Body of pancreas (tissue), 4 donors: Measurements from ENCODE around the gene DCHS2. TPM values are rescaled to one million over a fixed set of nuclear protein-coding genes. Genes with fewer than 3 reads are reported as not detected.

Experiments used
- ATAC-seq: fragments of 150-250 bp; one replicate; pipeline ENCODE4 v1.9.1; 2016
- DNase-seq, 4 donors: peaks; one replicate each; pipeline ENCODE4 v3.0.0-alpha.2; 2019
- H3K27ac ChIP-seq, 4 donors: fragments of 200-600 bp; sonication (generic); 1 replicate in 3 of 4; 2 replicates in 1 of 4; pipeline versions ENCODE4 v1.5.1 to v1.6.1; 2016 to 2019; ENCODE audit warnings: mild to moderate bottlenecking in 1 of 4, mixed read lengths in 1 of 4, moderate library complexity in 1 of 4
- H3K27me3 ChIP-seq, 2 donors: fragments of 200-600 bp; sonication (generic); one replicate each; pipeline ENCODE4 v1.6.0; 2016; ENCODE audit warnings: mild to moderate bottlenecking in 1 of 2
- H3K36me3 ChIP-seq, 2 donors: fragments of 200-600 bp; sonication (generic); replicated peaks in 1 of 2; 2 replicates each; pipeline ENCODE4 v1.5.1; 2016; ENCODE audit warnings: low read depth in 2 of 2; ENCODE audit not compliant: insufficient read depth in 1 of 2
- H3K4me1 ChIP-seq: fragments of 200-600 bp; sonication (generic); one replicate; pipeline ENCODE4 v1.6.0; 2016
- H3K4me3 ChIP-seq, 2 donors: fragments of 200-600 bp; sonication (generic); 1 replicate in 1 of 2; 2 replicates in 1 of 2; pipeline ENCODE4 v1.5.1; 2016 to 2019
- H3K9me3 ChIP-seq, 3 donors: fragments of 200-600 bp; sonication (generic); 1 replicate in 2 of 3; 2 replicates in 1 of 3; pipeline ENCODE4 v1.5.1; 2016
- POLR2A ChIP-seq, 3 donors: fragments of 450-650 bp; IDR thresholded peaks; one replicate each; pipeline ENCODE4 v1.6.1; 2016; ENCODE audit warnings: antibody characterized with exemption in 3 of 3, mild to moderate bottlenecking in 2 of 3
- WGBS, 2 donors: methylation state at CpG; one replicate each; pipeline ENCODE4 v1.1.5; 2017; 5-methylcytosine and 5-hydroxymethylcytosine counted together
- intact Hi-C: fragments of 100-400 bp; cut with DNase I; formaldehyde crosslinking; loops from one replicate; pipeline ENCODE4 v1.15.1; 2023
- total RNA-seq, 2 donors: library from RNA; depleted of rRNA; stranded (reverse); fragments of >200 nt; gene quantifications; one replicate each; pipeline ENCODE4 v1.1.0, GENCODE V29; 2016
- TF ChIP-seq, protein P1 (sequence below), 7 experiments: fragments of 450-650 bp in 4 of 7; fragments of 200-600 bp in 3 of 7; sonication (generic) in 3 of 7; IDR thresholded peaks; one replicate each; pipeline ENCODE4 v1.5.1; 2016 to 2019; ENCODE audit warnings: antibody characterized with exemption in 7 of 7

DCHS2 gene
- under 1 TPM; 0.33 to 0.78 TPM for total RNA-seq

DNA sequence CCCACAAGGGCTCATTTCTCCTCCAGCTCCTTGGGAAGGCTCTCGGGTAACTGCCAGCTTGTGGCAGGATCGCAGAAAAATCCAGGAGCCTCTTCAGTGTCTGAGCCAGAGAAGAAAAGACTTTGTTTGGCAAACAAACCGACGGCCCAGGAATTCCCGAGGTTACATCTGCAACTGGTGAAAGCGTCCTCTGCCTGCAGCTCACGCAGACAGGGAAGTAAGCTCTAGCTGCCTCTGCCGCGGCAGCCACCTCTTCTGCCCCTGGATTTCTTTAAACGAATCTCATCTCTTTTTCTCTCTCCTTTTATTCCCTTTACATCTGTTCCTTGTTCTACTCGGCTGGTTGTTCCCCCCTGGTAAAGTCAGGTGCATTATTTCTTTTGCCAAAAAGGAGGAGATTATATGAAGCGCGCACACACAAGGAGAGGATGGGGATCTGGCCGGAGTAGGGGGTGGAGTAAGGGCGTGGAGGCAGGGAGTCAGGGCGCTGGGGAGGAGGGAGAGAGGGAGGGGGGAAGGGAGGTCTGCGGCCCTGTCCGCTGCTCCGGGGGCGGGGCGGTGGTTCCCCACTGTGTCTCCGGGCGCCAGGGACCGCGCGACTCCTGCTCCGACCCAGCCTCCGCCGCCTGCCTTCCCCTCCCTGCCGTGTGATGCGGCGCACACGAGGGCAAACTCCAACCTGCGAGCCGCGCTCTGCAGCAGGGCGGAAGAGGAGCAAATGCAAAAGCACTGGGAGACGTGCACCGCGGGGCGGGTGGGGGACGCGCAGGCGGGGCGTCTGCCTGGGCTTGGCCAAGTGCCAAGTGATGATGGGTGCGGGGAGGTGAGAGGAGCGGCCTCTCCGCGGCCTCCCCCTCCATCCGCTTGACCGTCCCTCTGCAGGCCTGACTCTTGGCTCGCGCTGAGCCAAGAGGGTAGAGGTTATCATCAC is at the start of gene DCHS2:
DCHS2 (minus strand) TSS at position 459 of the 931 bp plus-strand sequence; CDS start at position 15, 444 bp downstream.
- 1% methylated on average over 15 to 50 of the region's 53 CpGs for WGBS, 2 donors
- intact Hi-C loops: no loop called here
- H3K4me3 ChIP-seq: no peak within 1 kb of the TSS
- H3K4me1 ChIP-seq: peaks cover 24% of the 10 kb centered on the region
- TF ChIP-seq, protein P1, sequence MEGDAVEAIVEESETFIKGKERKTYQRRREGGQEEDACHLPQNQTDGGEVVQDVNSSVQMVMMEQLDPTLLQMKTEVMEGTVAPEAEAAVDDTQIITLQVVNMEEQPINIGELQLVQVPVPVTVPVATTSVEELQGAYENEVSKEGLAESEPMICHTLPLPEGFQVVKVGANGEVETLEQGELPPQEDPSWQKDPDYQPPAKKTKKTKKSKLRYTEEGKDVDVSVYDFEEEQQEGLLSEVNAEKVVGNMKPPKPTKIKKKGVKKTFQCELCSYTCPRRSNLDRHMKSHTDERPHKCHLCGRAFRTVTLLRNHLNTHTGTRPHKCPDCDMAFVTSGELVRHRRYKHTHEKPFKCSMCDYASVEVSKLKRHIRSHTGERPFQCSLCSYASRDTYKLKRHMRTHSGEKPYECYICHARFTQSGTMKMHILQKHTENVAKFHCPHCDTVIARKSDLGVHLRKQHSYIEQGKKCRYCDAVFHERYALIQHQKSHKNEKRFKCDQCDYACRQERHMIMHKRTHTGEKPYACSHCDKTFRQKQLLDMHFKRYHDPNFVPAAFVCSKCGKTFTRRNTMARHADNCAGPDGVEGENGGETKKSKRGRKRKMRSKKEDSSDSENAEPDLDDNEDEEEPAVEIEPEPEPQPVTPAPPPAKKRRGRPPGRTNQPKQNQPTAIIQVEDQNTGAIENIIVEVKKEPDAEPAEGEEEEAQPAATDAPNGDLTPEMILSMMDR (IDR thresholded peaks at IDR 0.05): no peak
- TF ChIP-seq POLR2A (IDR thresholded peaks at IDR 0.05): no peak
- H3K27ac ChIP-seq: no peak within 1 kb of the TSS
- DNase-seq: peak in 1 of 4 donors; percentile 16
- H3K36me3 ChIP-seq: no peaks in the 10 kb centered on the region
- ATAC-seq: peak; percentile 22
- no peaks in the 10 kb centered on the region for H3K9me3 ChIP-seq
- H3K27me3 ChIP-seq: peaks cover 0 to 15% of the 10 kb centered on the region in 2 donors

DNA sequence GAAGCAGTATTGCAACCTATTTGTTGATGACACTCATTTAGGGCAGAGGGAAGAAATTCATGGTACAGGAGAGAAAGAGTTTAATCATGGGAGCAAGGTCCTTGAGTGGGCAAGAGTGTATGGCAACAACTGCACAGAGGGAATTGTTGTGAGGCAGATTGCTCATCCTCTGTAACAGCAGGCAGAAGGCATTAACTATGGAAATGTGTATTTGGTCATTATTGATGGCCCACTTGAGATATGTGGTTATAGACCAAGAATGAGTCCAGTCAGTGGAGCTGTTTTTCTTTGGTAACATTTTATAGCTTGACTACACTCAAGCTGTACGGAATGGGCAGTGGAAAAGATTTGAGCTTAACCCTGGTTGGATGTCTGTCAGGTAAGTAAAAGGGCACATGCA is 42.7 kb upstream of the DCHS2 start:
- H3K9me3 ChIP-seq: no peaks in the 10 kb centered on the region
- 60 to 71% methylated on average over 1 of the region's 1 CpG for WGBS, 2 donors
- no peaks in the 10 kb centered on the region for H3K27me3 ChIP-seq
- H3K27ac ChIP-seq: no peak overlapping the region
- DNase-seq (no peak), ATAC-seq (no peak)
- no peaks in the 10 kb centered on the region for H3K4me1 ChIP-seq
- intact Hi-C loops: no loop called here
- no peak overlapping the region for H3K4me3 ChIP-seq
- TF ChIP-seq, protein P1 (IDR thresholded peaks at IDR 0.05): no peak
- TF ChIP-seq POLR2A (IDR thresholded peaks at IDR 0.05): no peak
- peaks cover 7 to 13% of the 10 kb centered on the region in 2 donors for H3K36me3 ChIP-seq

DNA sequence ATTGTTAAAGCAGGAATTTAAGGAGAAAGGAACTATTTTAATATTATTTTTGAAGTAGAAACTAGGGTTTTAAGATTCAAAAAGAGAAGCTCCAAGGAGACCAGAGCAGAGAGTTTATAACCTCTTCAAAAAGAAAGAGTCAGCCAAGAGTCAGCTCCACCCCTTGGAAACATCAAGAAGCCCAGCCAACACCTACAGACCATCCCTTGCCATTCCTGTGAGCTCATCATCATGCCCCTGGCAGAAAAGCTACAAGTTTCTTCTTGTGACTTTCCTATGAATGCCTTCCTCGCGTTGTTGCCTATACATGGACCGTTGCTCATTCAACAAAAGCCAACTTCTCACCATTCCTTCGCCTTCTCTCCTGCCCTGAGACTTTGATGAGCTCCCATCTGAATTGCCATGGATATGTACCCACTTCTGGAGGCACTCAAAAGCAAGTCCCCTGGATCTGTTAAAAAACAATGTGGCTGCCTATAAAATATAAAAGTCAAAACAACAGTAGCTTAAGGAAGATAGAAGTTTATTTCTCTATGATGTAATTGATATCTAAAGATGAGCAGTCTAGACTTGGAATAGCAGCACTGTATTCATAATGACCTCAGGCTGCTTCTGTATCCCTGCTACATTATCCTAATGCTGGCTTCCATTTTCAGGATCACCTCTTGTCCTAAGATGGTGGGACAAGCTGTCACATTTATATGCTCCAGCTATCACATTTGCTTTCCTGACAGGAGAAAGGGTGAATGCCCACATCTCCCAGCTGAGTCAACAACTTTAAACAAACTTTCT is 38.3 kb upstream of the DCHS2 start:
- Histone ChIP-seq H3K4me3 (no peak overlapping the region), H3K27me3 (no peaks in the 10 kb centered on the region), H3K27ac (no peak overlapping the region), H3K9me3 (no peaks in the 10 kb centered on the region), H3K4me1 (no peaks in the 10 kb centered on the region), H3K36me3 (no peaks in the 10 kb centered on the region)
- ATAC-seq: no peak
- WGBS, 2 donors: 74 to 77% methylated on average over 4 of the region's 4 CpGs
- DNase-seq: no peak
- TF ChIP-seq, protein P1 (IDR thresholded peaks at IDR 0.05): no peak
- no peak for TF ChIP-seq POLR2A (IDR thresholded peaks at IDR 0.05)
- intact Hi-C loops: no loop called here

DNA sequence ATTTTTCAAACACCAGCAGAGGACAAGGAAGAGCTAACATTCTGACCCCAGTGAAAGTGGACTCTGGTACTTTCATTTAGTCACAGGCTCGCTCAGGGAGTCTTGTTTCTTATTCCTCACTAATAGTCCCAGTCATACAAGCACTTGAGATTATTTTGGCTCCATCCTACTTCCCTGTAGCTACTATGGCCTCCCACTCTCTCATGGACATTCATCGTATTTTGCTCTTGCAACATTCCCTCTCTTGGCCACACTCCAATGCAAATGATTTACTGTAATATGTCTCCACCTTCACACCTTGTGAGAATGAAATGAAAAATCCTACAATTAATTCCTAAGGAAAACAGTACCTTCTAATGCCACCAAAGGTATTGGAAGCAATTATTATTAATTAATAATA is 37.3 kb upstream of the DCHS2 start:
- TF ChIP-seq, protein P1 (IDR thresholded peaks at IDR 0.05): no peak
- TF ChIP-seq POLR2A (IDR thresholded peaks at IDR 0.05): no peak
- H3K9me3 ChIP-seq: no peaks in the 10 kb centered on the region
- no peak overlapping the region for H3K27ac ChIP-seq
- DNase-seq: no peak
- intact Hi-C loops: no loop called here
- no peaks in the 10 kb centered on the region for H3K27me3 ChIP-seq
- no peaks in the 10 kb centered on the region for H3K36me3 ChIP-seq
- no peaks in the 10 kb centered on the region for H3K4me1 ChIP-seq
- H3K4me3 ChIP-seq: no peak overlapping the region
- 48 to 53% methylated on average over 2 of the region's 2 CpGs for WGBS, 2 donors
- ATAC-seq: no peak
